HG03139 (cell line): ENCODE measurements around the gene IMP3.

Source experiments
- ATAC-seq: cut with Tn5 transposase; IDR thresholded peaks from one replicate; pipeline ENCODE4 v1.9.1; 2021; ENCODE audit not compliant: unreplicated experiment

IMP3 gene

DNA sequence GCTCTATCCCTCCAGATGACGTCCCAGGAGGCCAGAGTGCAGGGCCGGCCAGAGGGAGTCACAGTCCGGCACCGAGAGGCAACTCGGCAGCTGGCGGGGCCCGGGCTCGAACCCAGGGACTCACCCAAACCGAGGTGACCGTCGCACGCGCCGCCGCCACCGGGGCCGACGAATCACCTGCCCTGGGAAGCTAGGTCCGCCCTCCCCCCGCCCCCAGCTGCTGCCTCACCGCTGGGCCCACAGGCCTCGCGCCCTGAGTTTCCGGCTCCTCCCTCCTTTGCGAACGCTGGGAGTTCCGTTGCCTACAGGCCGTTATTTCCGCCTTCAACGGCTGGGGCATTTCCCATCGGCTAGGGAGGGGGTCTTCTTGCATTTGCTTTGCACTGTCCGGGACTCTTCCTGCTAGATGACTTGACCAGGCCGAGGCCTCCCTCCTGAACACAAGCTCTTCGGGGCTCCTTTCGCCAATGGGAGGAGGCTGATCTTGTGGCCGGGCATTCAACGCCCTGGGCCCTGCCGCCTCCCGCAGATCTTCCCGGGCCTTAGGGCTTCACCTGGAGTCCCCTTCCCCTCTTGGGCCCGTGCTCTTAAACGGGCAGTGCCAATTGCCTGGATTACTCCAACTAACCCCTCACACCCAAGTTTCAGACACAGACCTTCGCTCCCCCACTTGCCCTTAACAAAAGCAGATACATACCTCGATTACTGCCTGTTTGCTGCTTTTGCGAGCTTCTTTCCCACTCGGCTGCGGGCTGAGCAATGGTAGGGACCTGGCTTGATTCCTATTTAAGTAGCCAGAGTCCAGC is 14.3 kb downstream of the IMP3 start, which contains the start of gene SNUPN:
SNUPN (minus strand) TSS at position 184 of the 806 bp plus-strand sequence. CDS start 4,674 bp downstream, outside the sequence.
- ATAC-seq, result peak; percentile 73

DNA sequence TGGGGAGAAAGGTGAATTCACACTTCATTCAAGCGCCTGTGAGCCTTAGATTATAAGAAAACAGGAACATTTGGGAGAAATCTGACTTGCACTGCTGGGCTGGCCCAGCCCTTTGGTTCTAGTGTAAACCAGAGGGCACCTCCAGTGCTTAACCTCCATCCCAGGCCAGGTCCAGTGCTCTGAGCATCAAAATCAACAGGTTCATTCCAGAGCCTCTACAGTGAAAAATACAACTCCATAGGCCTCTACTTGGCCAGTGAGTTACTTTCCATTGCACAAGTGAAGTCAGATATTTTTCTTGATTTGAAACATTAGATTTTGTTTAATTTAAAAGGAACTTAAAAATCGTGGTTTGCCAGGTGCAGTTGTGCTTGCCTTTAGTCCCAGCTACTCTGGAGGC is 17.5 kb downstream of the IMP3 start:
- ATAC-seq, result no peak

DNA sequence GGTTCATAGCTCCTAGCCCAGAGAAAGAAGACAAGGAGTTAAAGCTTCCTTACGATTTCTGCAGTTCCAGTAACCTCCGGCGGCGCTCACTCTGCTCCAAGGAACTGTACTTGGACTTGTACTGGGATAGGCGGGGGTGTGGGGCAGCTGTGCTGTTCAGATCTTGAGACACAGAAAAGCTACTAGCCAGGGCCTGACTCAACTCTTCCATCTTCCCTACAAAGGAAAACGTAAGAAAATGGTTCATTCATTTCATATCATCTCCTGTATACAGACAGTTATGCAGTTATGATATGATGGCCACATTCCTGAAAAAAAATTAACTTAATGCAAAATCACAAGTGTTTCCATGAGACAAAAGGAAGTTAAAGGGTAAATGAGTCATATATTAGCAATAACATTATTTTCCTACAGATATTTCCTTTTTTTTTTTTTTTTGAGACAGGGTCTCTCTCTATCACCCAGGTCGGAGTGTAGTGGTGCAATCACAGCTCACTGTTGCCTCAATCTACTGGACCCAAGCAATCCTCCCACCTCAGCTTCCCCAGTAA is 19.1 kb downstream of the IMP3 start:
- no peak for ATAC-seq

DNA sequence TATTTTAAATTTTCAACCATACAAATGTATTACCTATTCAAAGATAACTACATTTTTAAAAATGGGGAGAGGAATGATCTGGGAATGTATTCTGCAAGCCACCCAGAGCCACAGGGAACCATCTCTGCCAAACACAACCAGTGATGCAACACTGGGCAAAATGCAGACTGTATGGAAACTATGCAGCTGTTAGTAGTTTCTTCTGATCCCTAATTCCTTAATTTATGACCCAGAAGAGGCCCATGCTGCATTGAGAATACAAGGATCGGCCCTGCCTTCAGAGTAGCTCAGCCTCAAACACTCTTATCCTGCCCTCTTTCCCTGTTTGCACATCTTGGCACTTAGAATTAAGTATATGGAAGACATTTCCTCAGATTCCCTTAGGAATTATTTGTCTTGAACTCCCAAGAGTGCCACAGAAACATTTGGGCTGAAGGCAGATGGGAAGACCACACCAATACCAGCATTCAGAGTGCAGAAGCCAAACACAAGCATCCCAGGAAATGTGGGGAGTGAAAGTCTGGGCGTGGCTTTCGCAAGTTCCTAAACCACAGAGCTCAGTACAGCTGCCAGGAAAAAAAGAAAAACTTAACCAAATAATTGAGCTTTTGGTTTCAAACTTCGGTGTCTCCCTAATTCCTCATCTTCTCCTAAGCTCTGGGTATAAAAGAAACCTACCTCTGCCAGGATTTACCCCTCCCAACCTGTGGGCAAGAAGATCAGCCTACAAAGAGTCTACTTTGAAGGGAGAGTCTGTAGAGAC is 19.8 kb downstream of the IMP3 start:
- ATAC-seq, result no peak

DNA sequence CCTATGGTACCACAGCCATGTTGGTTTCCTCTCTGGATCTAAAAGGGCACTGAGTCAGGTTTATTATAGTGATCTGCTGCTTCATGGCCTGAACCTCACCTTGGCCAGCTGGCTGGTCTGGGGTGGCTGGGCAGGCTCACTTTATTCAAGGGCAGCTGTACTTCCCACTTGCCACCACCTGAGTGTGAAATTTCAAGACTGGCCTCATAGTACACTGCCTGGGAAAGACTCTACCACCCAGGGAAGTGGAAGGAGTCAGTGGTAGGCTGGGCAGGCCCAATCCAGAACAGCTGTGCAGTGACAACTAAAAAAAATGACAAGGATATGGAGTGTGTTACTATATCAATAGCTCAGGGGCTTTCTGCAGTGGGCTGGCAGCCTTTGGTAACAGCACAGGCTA is 23.3 kb downstream of the IMP3 start:
- no peak for ATAC-seq

DNA sequence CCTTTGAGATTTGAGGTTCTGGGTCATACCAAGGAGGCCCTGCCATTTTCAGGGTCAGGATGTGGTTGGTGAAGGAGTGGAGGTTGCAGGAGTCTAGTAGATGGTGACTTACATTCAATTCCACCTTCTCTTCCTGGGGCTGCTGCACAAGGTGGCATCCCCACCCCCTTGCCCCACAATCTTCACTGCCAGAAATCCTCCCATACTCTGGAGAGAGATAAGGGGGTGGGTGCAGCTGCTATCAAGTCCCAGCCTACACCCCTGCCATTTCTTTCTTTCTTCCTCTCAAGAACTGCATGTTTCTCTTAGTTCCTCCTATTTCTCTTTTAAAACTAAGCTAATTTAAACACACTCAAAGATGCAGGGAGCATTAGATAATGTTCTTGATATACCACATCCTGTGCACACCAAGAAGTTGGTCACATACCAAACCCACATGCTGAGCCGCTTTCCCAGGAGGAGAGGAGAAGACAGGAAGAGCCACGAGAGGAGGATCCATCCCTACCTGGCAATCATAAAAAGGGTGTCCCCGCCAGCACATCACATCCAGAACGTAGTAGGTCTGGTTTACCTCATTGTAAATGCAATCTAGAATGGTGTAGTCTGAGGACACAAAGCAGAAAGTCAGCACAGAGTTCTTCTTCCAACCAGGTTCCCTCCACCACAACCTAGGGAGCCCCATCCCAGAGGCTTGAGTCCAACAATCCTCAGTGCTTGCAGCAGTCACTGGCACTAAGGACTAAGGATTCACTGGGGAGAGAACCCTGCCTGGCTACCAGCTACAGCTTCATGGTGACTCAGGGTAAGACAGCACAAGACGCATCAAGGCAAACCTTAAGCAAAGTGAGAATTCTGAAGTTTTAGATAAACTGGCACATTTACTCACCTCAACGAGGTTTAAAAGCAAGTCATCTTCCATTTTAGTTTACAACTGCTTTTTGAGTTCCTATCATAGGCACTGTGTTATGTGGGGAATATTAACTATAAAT is 33.0 kb downstream of the IMP3 start:
- ATAC-seq, result no peak

DNA sequence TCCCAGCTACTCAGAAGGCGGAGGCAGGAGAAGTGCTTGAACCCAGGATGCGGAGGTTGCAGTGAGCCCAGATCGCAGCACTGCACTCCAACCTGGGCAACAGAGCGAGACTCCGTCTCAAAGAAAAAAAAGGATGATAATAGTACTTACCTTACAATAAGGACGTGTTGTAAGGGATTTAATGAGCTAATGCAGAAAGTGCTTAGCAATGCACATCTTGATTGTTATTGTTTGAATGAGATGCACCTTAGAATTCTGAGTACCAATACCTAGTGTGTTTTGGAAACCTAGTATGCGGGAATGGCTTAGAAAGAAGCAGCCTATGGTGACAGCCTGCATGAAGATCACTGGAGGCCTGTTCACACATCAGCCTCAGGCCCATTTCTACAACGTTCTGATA is 34.0 kb downstream of the IMP3 start:
- no peak for ATAC-seq

GRCh38 chr15:75599401-75599800 is 40.6 kb downstream of the IMP3 start:
- no peak for ATAC-seq

GRCh38 chr15:75598361-75598760 is 41.7 kb downstream of the IMP3 start:
- ATAC-seq, result no peak

- no peak for ATAC-seq
These were observed 42.2 kb downstream of the IMP3 start for GRCh38 chr15:75597667-75598341.

DNA sequence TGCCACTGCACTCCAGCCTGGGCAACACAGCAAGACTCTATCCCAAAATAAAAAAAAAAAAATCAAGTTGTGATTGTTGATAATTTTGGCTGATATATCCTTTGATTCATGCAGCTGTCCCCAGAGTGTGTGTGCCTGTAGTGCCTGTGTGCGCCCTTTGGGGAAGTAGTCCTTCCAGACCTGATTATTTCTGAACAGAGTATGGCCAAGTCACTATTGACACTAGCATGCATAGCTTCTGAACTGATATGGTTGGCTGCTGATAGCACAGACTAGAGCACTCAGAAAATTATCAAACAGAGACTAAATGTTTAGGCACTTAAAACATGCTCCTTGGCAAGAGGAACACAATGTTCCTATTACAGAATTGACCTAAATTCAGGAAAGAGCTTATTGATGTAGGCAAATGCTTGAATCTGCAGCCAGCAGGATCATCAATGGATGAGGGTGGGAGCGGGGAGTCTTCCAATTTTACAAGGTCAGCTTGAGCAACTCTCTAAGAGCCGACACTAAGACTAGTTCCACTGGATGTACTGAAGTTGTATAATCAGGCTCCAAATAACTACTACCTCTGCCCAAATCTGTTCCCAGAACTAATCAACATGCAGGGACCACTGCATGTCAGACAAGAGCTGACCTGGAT is 43.2 kb downstream of the IMP3 start:
- no peak for ATAC-seq

GRCh38 chr15:75594276-75594675 is 45.7 kb downstream of the IMP3 start:
- ATAC-seq, result no peak

DNA sequence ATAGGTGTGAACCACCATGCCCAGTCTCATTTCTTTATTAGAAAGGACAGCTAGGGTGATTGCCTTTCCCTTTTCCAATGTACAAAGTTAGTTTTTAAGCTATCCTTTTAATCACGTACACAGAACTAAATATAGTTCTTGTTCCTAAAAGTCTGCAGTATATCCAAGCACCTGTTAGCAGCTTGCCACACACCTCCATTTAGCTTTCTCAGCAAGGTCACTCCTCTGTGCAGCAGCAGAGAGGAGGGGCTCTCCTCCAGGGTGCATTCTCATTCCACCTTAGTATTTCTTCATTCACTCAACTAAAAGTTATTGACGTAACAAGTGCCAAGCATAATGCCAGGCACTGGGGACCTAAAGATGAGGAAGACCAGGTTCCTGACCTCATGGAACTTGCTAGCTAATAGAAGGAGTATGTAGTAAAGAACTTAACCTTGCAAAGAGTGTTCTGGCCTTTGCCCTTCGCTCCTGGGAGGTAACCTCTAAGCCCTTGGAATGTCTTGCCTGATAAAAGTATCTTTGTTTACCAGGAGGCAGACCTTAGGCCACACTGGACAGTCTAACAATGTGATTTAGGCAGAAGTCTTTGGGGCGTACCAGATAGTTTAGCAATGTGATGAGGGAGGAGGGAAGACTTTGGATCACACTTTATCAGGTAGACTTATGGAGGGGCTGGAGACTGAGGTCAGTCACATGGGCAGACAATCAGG is 48.2 kb downstream of the IMP3 start:
- ATAC-seq, result no peak

- no peak for ATAC-seq
These were observed 49.8 kb downstream of the IMP3 start for GRCh38 chr15:75590239-75590638.
